NB4 (cell line): ENCODE results near the gene FLT4.

Experiments
- MYC ChIP-seq: IDR thresholded peaks from 2 replicates; pipeline ENCODE4 v1.6.1; 2011; ENCODE audit warnings: low read depth, low read length
- POLR2A ChIP-seq: IDR thresholded peaks from 2 replicates; pipeline ENCODE4 v1.6.1; 2011; ENCODE audit warnings: mild to moderate bottlenecking; ENCODE audit not compliant: insufficient read length; ENCODE audit errors: extremely low read depth
- TF ChIP-seq, protein P1 (sequence below): IDR thresholded peaks from one replicate; pipeline ENCODE4 v1.5.1; 2012; ENCODE audit warnings: low read depth, low read length
- TF ChIP-seq, protein P2 (sequence below): IDR thresholded peaks from 2 replicates; pipeline ENCODE4 v1.6.1; 2011; ENCODE audit warnings: low read depth, low read length

DNA sequence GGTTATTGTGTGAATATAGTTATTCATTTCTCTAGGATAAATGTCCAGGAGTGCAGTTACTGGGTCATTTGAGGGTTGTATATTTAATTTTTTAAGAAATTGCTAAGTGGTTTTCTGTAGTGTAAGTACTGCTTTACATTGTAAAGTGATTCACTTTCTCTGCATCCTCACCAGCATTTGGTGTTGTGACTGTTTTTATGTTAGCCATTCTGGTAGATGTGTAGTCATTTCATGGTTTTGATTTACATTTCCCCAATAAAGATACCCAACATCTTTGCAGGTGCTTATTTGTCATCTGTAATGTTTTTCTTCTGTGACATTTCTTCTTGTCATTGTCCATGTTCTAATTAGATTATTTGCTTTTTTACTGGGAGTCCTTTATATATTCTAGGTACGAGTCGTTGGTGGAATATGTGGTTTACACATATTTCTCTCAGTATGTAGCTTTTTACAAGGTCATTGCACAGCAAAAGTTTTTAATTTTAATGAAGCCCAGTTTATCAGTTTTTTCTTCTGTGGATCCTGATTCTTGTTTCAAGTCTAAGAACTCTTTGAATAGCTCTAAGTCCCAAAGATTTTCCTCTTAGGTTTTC, 92.1 kb downstream of the FLT4 start:
- TF ChIP-seq POLR2A (no peak), MYC (no peak)
- TF ChIP-seq, protein P1, sequence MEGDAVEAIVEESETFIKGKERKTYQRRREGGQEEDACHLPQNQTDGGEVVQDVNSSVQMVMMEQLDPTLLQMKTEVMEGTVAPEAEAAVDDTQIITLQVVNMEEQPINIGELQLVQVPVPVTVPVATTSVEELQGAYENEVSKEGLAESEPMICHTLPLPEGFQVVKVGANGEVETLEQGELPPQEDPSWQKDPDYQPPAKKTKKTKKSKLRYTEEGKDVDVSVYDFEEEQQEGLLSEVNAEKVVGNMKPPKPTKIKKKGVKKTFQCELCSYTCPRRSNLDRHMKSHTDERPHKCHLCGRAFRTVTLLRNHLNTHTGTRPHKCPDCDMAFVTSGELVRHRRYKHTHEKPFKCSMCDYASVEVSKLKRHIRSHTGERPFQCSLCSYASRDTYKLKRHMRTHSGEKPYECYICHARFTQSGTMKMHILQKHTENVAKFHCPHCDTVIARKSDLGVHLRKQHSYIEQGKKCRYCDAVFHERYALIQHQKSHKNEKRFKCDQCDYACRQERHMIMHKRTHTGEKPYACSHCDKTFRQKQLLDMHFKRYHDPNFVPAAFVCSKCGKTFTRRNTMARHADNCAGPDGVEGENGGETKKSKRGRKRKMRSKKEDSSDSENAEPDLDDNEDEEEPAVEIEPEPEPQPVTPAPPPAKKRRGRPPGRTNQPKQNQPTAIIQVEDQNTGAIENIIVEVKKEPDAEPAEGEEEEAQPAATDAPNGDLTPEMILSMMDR: no peak
- TF ChIP-seq, protein P2, sequence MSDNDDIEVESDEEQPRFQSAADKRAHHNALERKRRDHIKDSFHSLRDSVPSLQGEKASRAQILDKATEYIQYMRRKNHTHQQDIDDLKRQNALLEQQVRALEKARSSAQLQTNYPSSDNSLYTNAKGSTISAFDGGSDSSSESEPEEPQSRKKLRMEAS: no peak
